OCI-LY3 (cell line): Measurements from ENCODE around the gene ZFTA.

Source experiments
- H2AFZ ChIP-seq: fragments of 200-600, 300-600 bp; shearing (Covaris generic); 2 replicates; pipeline ENCODE4 v1.6.0; 2014; ENCODE audit warnings: antibody characterized with exemption, low read depth, low read length
- H3K27ac ChIP-seq: fragments of 200-600, 300-600 bp; sonication (generic); 2 replicates; pipeline ENCODE4 v1.5.1; 2014; ENCODE audit warnings: mild to moderate bottlenecking, low read length, moderate library complexity, mixed read lengths
- H3K27me3 ChIP-seq: fragments of 200-600, 300-600 bp; sonication (generic); 2 replicates; pipeline ENCODE4 v1.6.1; 2014; ENCODE audit warnings: low read depth, low read length, mixed read lengths
- H3K36me3 ChIP-seq: fragments of 200-600, 300-600 bp; sonication (generic); replicated peaks from 2 replicates; pipeline ENCODE3; 2014; ENCODE audit warnings: low read depth, low read length, mixed read lengths
- H3K4me1 ChIP-seq: fragments of 300-600, 200-600 bp; sonication (generic); 2 replicates; pipeline ENCODE4 v1.6.1; 2014; ENCODE audit warnings: low read length, mixed read lengths
- H3K4me2 ChIP-seq: fragments of 200-600, 300-600 bp; sonication (generic); 2 replicates; pipeline ENCODE4 v1.6.1; 2014; ENCODE audit warnings: low read length, mixed read lengths
- H3K4me3 ChIP-seq: fragments of 300-600, 200-600 bp; sonication (generic); 2 replicates; pipeline ENCODE4 v1.5.1; 2014; ENCODE audit warnings: antibody characterized with exemption, mild to moderate bottlenecking, low read length, moderate library complexity
- H3K79me2 ChIP-seq: fragments of 300-600, 200-600 bp; shearing (Covaris generic); 2 replicates; pipeline ENCODE4 v1.6.1; 2014; ENCODE audit warnings: mild to moderate bottlenecking, low read length, mixed read lengths
- H3K9ac ChIP-seq: fragments of 300-600, 200-600 bp; shearing (Covaris generic); 2 replicates; pipeline ENCODE4 v1.6.0; 2014; ENCODE audit warnings: mild to moderate bottlenecking, low read length, moderate library complexity
- H3K9me3 ChIP-seq: fragments of 200-600, 300-600 bp; shearing (Covaris generic); 2 replicates; pipeline ENCODE4 v1.6.1; 2014; ENCODE audit warnings: low read length, mixed read lengths; ENCODE audit not compliant: insufficient read depth
- H4K20me1 ChIP-seq: fragments of 200-600, 300-600 bp; sonication (generic); 2 replicates; pipeline ENCODE4 v1.6.1; 2016; ENCODE audit warnings: low read length, mixed read lengths; ENCODE audit not compliant: insufficient read depth
- EZH2phosphoT487 ChIP-seq: fragments of 200-600 bp; shearing (Covaris generic); IDR thresholded peaks from 2 replicates; pipeline ENCODE4 v1.6.1; 2018; ENCODE audit warnings: antibody characterized with exemption, mixed run types, low read depth
- TF ChIP-seq, protein P1 (sequence below): fragments of 200-600, 300-600 bp; sonication (generic); IDR thresholded peaks from 2 replicates; pipeline ENCODE4 v1.5.1; 2014; ENCODE audit warnings: antibody characterized with exemption, low read length, low read depth

ZFTA gene

DNA sequence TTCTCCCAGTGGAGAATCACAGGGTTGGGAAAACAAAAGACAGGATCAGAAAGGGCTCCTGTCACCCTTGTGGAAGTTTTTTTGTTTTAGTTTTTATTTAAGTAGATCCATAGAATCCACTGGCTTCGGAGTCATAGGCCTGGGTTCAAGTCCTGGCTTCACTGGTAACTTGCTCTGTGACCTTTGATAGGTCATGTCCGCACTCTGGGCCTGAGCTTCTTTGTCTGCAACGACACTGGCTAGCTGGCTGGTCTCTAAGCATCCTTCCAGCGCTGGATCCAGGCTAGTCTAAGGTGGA, 1.4 kb downstream of the ZFTA start:
- Histone ChIP-seq H4K20me1 (peaks cover 20% of the 10 kb centered on the region), H3K9ac (peak overlapping the region; percentile 81), H3K27ac (no peak overlapping the region), H3K4me3 (peak overlapping the region; percentile 94), H3K9me3 (no peaks in the 10 kb centered on the region), H3K4me1 (peaks cover 15% of the 10 kb centered on the region), H3K36me3 (no peaks in the 10 kb centered on the region), H3K79me2 (peaks cover 22% of the 10 kb centered on the region), H2AFZ (no peak overlapping the region), H3K27me3 (peaks cover 24% of the 10 kb centered on the region), H3K4me2 (peak overlapping the region; percentile 88)
- no peak for TF ChIP-seq EZH2phosphoT487
- TF ChIP-seq, protein P1, sequence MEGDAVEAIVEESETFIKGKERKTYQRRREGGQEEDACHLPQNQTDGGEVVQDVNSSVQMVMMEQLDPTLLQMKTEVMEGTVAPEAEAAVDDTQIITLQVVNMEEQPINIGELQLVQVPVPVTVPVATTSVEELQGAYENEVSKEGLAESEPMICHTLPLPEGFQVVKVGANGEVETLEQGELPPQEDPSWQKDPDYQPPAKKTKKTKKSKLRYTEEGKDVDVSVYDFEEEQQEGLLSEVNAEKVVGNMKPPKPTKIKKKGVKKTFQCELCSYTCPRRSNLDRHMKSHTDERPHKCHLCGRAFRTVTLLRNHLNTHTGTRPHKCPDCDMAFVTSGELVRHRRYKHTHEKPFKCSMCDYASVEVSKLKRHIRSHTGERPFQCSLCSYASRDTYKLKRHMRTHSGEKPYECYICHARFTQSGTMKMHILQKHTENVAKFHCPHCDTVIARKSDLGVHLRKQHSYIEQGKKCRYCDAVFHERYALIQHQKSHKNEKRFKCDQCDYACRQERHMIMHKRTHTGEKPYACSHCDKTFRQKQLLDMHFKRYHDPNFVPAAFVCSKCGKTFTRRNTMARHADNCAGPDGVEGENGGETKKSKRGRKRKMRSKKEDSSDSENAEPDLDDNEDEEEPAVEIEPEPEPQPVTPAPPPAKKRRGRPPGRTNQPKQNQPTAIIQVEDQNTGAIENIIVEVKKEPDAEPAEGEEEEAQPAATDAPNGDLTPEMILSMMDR, result no peak

DNA sequence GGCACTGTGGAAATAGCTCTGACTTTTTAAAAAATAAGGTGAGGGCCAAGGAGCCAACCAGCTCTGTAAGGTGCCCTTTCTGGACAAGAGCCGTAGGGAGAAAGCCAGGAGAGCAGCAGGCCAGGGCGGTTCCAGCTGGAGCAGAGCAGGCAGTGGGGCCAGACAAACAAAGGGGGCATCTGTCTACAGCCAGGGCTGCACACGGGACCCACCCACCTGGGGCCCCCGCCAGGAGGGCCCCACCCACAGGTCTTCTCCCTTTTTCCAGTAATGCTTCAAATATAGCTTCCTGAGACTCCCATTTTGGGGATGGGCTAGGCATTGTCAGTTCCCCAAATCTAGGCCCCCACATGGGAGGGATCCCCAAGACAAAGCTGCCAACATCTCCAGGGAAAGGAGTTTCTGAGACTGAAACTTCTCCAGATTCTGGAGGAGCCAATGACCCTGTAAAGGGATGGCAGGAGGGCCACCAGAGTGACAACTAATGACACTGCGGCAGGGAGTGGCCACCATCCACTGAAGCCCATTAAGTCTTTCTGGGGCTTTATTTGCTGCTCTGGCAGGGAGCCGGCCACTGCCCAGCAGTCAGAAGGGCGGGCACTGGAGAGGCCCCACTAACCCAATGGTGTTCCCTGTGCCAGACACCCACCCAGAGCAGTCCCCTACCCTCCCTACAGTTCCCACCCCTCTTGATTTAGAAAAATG, 1.9 kb downstream of the ZFTA start:
- Histone ChIP-seq H2AFZ (no peak overlapping the region), H3K79me2 (peaks cover 22% of the 10 kb centered on the region), H3K4me2 (peak overlapping the region; percentile 88), H3K36me3 (no peaks in the 10 kb centered on the region), H3K27me3 (peaks cover 22% of the 10 kb centered on the region), H3K4me3 (peak overlapping the region; percentile 94), H3K9me3 (no peaks in the 10 kb centered on the region), H3K4me1 (peaks cover 15% of the 10 kb centered on the region), H4K20me1 (peaks cover 20% of the 10 kb centered on the region), H3K27ac (no peak overlapping the region), H3K9ac (no peak overlapping the region)
- TF ChIP-seq, protein P1, result no peak
- TF ChIP-seq EZH2phosphoT487, result no peak

DNA sequence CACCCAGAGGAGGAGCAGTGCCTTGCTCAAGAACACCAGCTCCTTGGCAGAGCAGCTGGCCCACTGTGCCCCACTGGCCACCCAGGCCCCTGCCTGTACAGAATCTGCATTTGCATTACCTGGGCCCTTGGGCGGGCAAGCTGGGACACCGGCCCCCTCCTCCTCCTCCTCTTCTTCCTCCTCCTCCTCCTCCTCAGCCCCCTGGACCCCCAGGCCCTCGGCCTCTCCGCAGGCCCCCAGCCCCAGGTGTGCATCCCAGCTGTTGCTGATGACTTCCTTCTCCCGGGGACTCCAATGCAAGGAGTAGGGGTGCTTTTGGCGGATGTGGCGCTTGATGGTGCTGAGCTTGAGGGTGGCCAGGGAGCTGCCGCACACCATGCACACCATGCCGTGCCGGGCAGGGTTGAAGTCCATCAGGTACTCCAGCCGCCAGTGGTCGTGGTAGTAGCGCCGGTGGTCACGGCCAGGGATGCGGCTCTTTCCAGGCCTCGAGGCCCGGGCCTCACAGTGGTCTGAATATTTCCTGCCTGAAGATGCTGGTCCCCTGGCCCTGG, 2.8 kb downstream of the ZFTA start:
- no peak overlapping the region for H3K4me2 ChIP-seq
- TF ChIP-seq, protein P1, result no peak
- TF ChIP-seq EZH2phosphoT487, result no peak
- H3K4me1 ChIP-seq, result peaks cover 15% of the 10 kb centered on the region
- no peak overlapping the region for H2AFZ ChIP-seq
- no peaks in the 10 kb centered on the region for H3K9me3 ChIP-seq
- H3K4me3 ChIP-seq, result no peak overlapping the region
- H3K27ac ChIP-seq, result no peak overlapping the region
- peaks cover 14% of the 10 kb centered on the region for H3K27me3 ChIP-seq
- H4K20me1 ChIP-seq, result peaks cover 20% of the 10 kb centered on the region
- H3K9ac ChIP-seq, result no peak overlapping the region
- peaks cover 22% of the 10 kb centered on the region for H3K79me2 ChIP-seq
- H3K36me3 ChIP-seq, result no peaks in the 10 kb centered on the region

DNA sequence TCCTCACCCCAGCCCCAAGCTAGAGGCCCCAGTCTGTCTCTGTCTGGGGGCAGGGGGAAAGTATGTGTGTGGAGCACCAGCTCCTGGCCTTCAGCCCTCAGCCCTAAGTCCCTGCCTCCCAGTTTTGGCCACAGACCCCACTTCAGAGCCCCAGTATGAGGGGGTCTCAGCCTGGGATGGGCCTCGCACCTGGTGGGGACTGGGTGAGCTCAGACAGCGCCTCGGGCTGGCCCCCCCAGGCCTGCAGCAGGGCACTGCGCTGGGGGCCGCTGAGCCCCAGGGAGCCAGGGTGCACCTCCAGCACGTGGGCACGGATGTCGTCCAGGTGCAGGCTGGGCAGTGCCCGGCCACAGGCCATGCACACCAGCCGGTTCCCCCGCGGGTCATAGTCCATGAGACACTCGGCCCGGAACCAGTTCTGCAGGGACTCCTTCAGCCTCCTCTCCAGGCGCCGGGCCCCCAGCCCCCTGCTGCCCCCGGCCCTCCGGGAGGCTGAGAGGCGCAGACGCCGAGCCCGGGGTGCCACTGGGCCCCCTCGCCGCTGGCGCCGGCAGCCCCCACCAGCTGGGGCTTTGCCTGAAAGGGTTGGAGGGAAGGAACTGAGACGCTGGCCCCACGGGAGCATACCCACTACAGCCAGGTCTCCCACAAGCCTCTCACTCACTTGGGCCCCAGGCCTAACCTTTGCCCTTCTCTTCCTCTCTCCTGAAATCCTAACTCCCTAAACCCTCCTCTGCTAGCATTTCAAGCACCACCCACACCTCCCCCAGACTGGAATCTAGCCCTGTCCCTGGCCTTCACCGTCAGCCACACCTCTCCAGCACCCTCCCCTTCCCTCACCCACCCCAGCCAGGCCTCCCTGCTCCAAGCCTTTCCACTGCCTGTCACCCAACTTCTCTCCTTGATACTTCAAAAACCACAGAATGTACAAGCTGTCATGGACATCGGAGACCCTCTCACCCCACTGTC, 3.6 kb downstream of the ZFTA start:
- no peaks in the 10 kb centered on the region for H3K9me3 ChIP-seq
- peaks cover 4% of the 10 kb centered on the region for H3K36me3 ChIP-seq
- peaks cover 20% of the 10 kb centered on the region for H4K20me1 ChIP-seq
- peaks cover 6% of the 10 kb centered on the region for H3K27me3 ChIP-seq
- no peak for TF ChIP-seq EZH2phosphoT487
- TF ChIP-seq, protein P1, result no peak
- no peak overlapping the region for H3K9ac ChIP-seq
- peaks cover 12% of the 10 kb centered on the region for H3K4me1 ChIP-seq
- H3K27ac ChIP-seq, result no peak overlapping the region
- no peak overlapping the region for H3K4me2 ChIP-seq
- H3K4me3 ChIP-seq, result no peak overlapping the region
- peaks cover 22% of the 10 kb centered on the region for H3K79me2 ChIP-seq
- no peak overlapping the region for H2AFZ ChIP-seq
